HEK293T (cell line): ENCODE measurements around the gene PAK4.

Experiments used
- ELF4 ChIP-seq: fragments of 450-650 bp; IDR thresholded peaks from 2 replicates; pipeline ENCODE4 v1.6.1; 2017; ENCODE audit warnings: antibody characterized with exemption
- FOXM1 ChIP-seq: fragments of 450-650 bp; IDR thresholded peaks from 2 replicates; pipeline ENCODE4 v1.6.1; 2017; ENCODE audit warnings: mild to moderate bottlenecking, borderline replicate concordance
- SUZ12 ChIP-seq: fragments of 450-650 bp; IDR thresholded peaks from 2 replicates; pipeline ENCODE4 v1.6.1; 2016; ENCODE audit warnings: mild to moderate bottlenecking
- TARDBP ChIP-seq: fragments of 450-650 bp; IDR thresholded peaks from 2 replicates; pipeline ENCODE4 v1.6.1; 2016
- ZNF384 ChIP-seq: fragments of 450-650 bp; IDR thresholded peaks from 2 replicates; pipeline ENCODE4 v1.6.1; 2016

- TF ChIP-seq TARDBP: no peak
- TF ChIP-seq FOXM1: no peak
- TF ChIP-seq ZNF384: no peak
- TF ChIP-seq SUZ12: no peak
- TF ChIP-seq ELF4: no peak
Observed at GRCh38 chr19:39209196-39209595, 83.6 kb downstream of the PAK4 start.
